Endothelial cell of umbilical vein (primary cell): ENCODE measurements around the gene DHX16. TPM values are rescaled to one million over a fixed set of nuclear protein-coding genes. Genes with fewer than 3 reads are reported as not detected.

Experiments
- BruUV-seq: library from RNA; stranded (reverse); fragments of 400-500 nt; replicated peaks from 2 replicates; lab custom pipeline; 2021; lab: Mats Ljungman, UMichigan
- CTCF ChIA-PET: fragments of 300-600, 350-600 bp; sonication (Branson Sonifier 250); formaldehyde crosslinking; loops from one replicate; lab custom pipeline; 2021; ENCODE audit warnings: antibody characterized with exemption, inconsistent platforms; lab: Charles Lee
- POLR2A ChIA-PET: fragments of 300-600, 350-600 bp; sonication (Branson Sonifier 250); formaldehyde crosslinking; loops from one replicate; lab custom pipeline; 2021; ENCODE audit warnings: antibody characterized with exemption, inconsistent platforms; lab: Charles Lee
- DNase-seq: peaks from one replicate; pipeline ENCODE4 v3.0.0-alpha.2; 2011; ENCODE audit warnings: low read depth, low spot score
- FAIRE-seq: peaks from 2 replicates; lab custom pipeline; 2011; peaks lifted over from hg19 to GRCh38; lab: Jason Lieb, UNC
- H2AFZ ChIP-seq: 2 replicates; pipeline ENCODE4 v1.6.0; 2012; ENCODE audit warnings: low read depth, low read length, control low read depth, inconsistent platforms
- H3K27ac ChIP-seq: 2 replicates; pipeline ENCODE4 v1.5.1; 2011; ENCODE audit warnings: low read depth, mild to moderate bottlenecking, control low read depth, low read length, moderate library complexity; ENCODE audit not compliant: insufficient read depth
- H3K27me3 ChIP-seq, 2 experiments: 2 replicates each; pipeline versions ENCODE4 v1.6.0 to v1.6.1; 2011; ENCODE audit warnings: low read length in 2 of 2, mixed read lengths in 1 of 2; ENCODE audit not compliant: control insufficient read depth in 2 of 2, insufficient read depth in 2 of 2
- H3K36me3 ChIP-seq, 2 experiments: 2 replicates in 1 of 2; 3 replicates in 1 of 2; pipeline ENCODE4 v1.5.1; 2011; ENCODE audit warnings: low read length in 2 of 2, mild to moderate bottlenecking in 1 of 2, moderate library complexity in 1 of 2; ENCODE audit not compliant: control insufficient read depth in 2 of 2, insufficient read depth in 2 of 2; ENCODE audit errors: extremely low read depth in 1 of 2
- H3K4me1 ChIP-seq: 3 replicates; pipeline ENCODE4 v1.5.1; 2011; ENCODE audit warnings: mild to moderate bottlenecking, low read length; ENCODE audit not compliant: control insufficient read depth, insufficient read depth; ENCODE audit errors: extremely low read depth
- H3K4me2 ChIP-seq: 2 replicates; pipeline ENCODE4 v1.6.1; 2011; ENCODE audit warnings: low read length, control low read depth, mixed read lengths; ENCODE audit not compliant: insufficient read depth
- H3K4me3 ChIP-seq, 3 experiments: fragments of 200-600 bp in 1 of 3; sonication (generic), shearing (Covaris generic) in 1 of 3; replicated peaks in 1 of 3; 2 replicates each; pipeline ENCODE4 v1.5.1; 2011 to 2016; ENCODE audit warnings: control low read depth in 3 of 3, low read length in 3 of 3, mild to moderate bottlenecking in 2 of 3, inconsistent platforms in 1 of 3, low read depth in 1 of 3, moderate library complexity in 1 of 3; ENCODE audit not compliant: insufficient read depth in 1 of 3
- H3K79me2 ChIP-seq: 2 replicates; pipeline ENCODE4 v1.6.0; 2012; ENCODE audit warnings: low read length, inconsistent platforms; ENCODE audit not compliant: control insufficient read depth, insufficient read depth
- H3K9ac ChIP-seq: replicated peaks from 2 replicates; pipeline ENCODE3; 2011; ENCODE audit warnings: low read length, control low read depth; ENCODE audit not compliant: insufficient read depth; ENCODE audit errors: extremely low read depth
- H3K9me1 ChIP-seq: replicated peaks from 3 replicates; pipeline ENCODE4 v1.6.0; 2011; ENCODE audit warnings: mild to moderate bottlenecking, low read length; ENCODE audit not compliant: control insufficient read depth, insufficient read depth; ENCODE audit errors: extremely low read depth
- H3K9me3 ChIP-seq: replicated peaks from 2 replicates; pipeline ENCODE4 v1.5.1; 2012; ENCODE audit warnings: low read length, inconsistent platforms; ENCODE audit not compliant: control insufficient read depth, insufficient read depth
- H4K20me1 ChIP-seq: replicated peaks from 2 replicates; pipeline ENCODE3; 2011; ENCODE audit warnings: mild to moderate bottlenecking, low read length; ENCODE audit not compliant: control insufficient read depth, insufficient read depth; ENCODE audit errors: extremely low read depth
- CTCF ChIP-seq, 2 donors: IDR thresholded peaks; 1 replicate in 1 of 2; 2 replicates in 1 of 2; pipeline ENCODE4 v1.5.1; 2011; ENCODE audit warnings: low read length in 2 of 2, mild to moderate bottlenecking in 2 of 2, moderate library complexity in 2 of 2, control low read depth in 1 of 2, inconsistent platforms in 1 of 2, low read depth in 1 of 2; ENCODE audit not compliant: insufficient read depth in 1 of 2; ENCODE audit errors: extremely low read depth in 1 of 2
- EZH2 ChIP-seq: IDR thresholded peaks from 2 replicates; pipeline ENCODE4 v1.6.1; 2012; ENCODE audit warnings: borderline replicate concordance, low read depth, mild to moderate bottlenecking, moderate library complexity, low read length, inconsistent platforms; ENCODE audit not compliant: severe bottlenecking
- FOS ChIP-seq: IDR thresholded peaks from 2 replicates; pipeline ENCODE4 v1.6.1; 2011; ENCODE audit warnings: mild to moderate bottlenecking, low read length, moderate library complexity, borderline replicate concordance; ENCODE audit not compliant: insufficient read depth
- GATA2 ChIP-seq: IDR thresholded peaks from 2 replicates; pipeline ENCODE4 v1.7.0; 2011; ENCODE audit warnings: low read depth, mild to moderate bottlenecking, moderate library complexity, mixed read lengths, low read length; ENCODE audit not compliant: insufficient read length, insufficient read depth
- JUN ChIP-seq: IDR thresholded peaks from 2 replicates; pipeline ENCODE4 v1.6.1; 2011; ENCODE audit warnings: borderline replicate concordance, low read depth; ENCODE audit not compliant: insufficient read length, insufficient read depth
- MAX ChIP-seq: IDR thresholded peaks from 2 replicates; pipeline ENCODE4 v1.6.1; 2011; ENCODE audit not compliant: insufficient read depth, insufficient read length
- MYC ChIP-seq: IDR thresholded peaks from one replicate; pipeline ENCODE4 v1.6.1; 2011; ENCODE audit warnings: mild to moderate bottlenecking, low read depth, low read length
- POLR2A ChIP-seq: IDR thresholded peaks from 2 replicates; pipeline ENCODE4 v1.6.1; 2012; ENCODE audit warnings: low read depth, mild to moderate bottlenecking, control low read depth, low read length
- POLR2AphosphoS5 ChIP-seq: IDR thresholded peaks from 2 replicates; pipeline ENCODE4 v1.6.1; 2012; ENCODE audit warnings: low read depth, mild to moderate bottlenecking, control low read depth, low read length, moderate library complexity; ENCODE audit not compliant: insufficient read depth
- dilution Hi-C: fragments of 300-500 bp; cut with MboI; formaldehyde crosslinking; loops from one replicate; pipeline ENCODE4 v1.15.0; 2019; ENCODE audit warnings: low sequenced_read_pairs; ENCODE audit not compliant: extremely low pct_ligation_motif_present
- intact Hi-C: fragments of 100-400 bp; cut with micrococcal nuclease; formaldehyde crosslinking; loops from one replicate; pipeline ENCODE4 v1.10.0; 2022
- polyA plus RNA-seq, 4 experiments: library from polyadenylated mRNA; depleted of rRNA in 3 of 4; stranded (reverse) in 3 of 4; unstranded in 1 of 4; fragments of >200 nt; gene quantifications; 2 replicates each; pipeline versions ENCODE4 v1.2.1 to v1.2.3, GENCODE V29; 2011 to 2012; ENCODE audit warnings: missing spikeins in 1 of 4
- total RNA-seq: library from RNA; stranded (reverse); gene quantifications from 2 replicates; pipeline ENCODE4 v1.2.3, GENCODE V29; 2021

Gene DHX16
- total and polyA plus RNA-seq, 2 donors (not counting 3 experiments of a cell fraction or from before 2014, with no cell fraction given): 38.2 to 66.5 TPM

- no TSS peak for BruUV-seq
- intact Hi-C loops: no loop called here
Observed at GRCh38 chr6:30714263-30714662, 41.5 kb upstream of the DHX16 start.

More at GRCh38 chr6:30714263-30714662, 41.5 kb upstream of the DHX16 start:
- Histone ChIP-seq H3K27me3 (no peaks in the 10 kb centered on the region), H3K9me3 (no peaks in the 10 kb centered on the region), H3K4me3 (no peak overlapping the region), H3K36me3 (peaks cover 3 to 17% of the 10 kb centered on the region in 2 experiments), H3K4me1 (peaks cover 19% of the 10 kb centered on the region), H2AFZ (no peak overlapping the region), H4K20me1 (no peaks in the 10 kb centered on the region), H3K79me2 (peaks cover 12% of the 10 kb centered on the region), H3K4me2 (no peak overlapping the region), H3K9ac (no peak overlapping the region), H3K27ac (no peak overlapping the region), H3K9me1 (no peaks in the 10 kb centered on the region)
- DNase-seq (no peak), FAIRE-seq (no peak)
- POLR2A ChIA-PET: no interaction called here
- TF ChIP-seq EZH2 (no peak), JUN (no peak), FOS (no peak), POLR2A (no peak), GATA2 (no peak), CTCF (IDR thresholded peaks at IDR 0.05; ENCODE audit: extremely low read depth in 1 of 2, insufficient read depth in 1 of 2, low read depth in 1 of 2, low read length in 2 of 2) (no peak), MAX (no peak), POLR2AphosphoS5 (no peak), MYC (no peak)
- CTCF ChIA-PET: no interaction called here
- dilution Hi-C loops: no loop called here
